ENCODE measurements around the gene TMEM258. TPM values are rescaled to one million over a fixed set of nuclear protein-coding genes. Genes with fewer than 3 reads are reported as not detected.
A peak's percentile ranks its signal among the peaks of the same experiment; 100 is the strongest.

Gene TMEM258
- total and polyA plus RNA-seq, 3 experiments from 2014 or later: 148 to 258 (median 152) TPM

DNA sequence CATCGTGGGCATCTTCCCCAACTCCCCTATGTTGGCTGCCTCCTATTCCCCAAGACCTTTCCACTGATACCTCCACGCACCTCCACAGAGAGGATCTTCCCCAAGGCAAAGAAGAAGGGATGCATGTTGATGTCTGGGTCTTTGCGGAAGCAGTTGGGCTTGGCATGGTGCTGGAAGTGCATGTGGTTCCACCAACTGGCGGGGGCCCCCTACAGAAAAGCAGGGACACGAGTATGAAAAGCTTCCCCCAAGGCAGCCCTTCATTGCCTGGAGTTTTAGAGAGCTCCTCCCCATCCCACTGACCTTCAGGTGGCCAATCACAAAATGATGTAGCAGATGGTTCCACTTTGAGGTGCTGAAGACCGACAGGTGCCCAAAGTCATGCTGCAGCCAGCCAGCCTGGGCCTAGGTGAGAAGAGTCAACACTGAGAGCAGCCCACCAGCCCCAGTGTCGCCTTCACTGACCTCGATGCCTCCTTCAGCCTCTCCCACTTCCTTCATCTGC lies 18.3 kb upstream of the TMEM258 start:
- H3K27me3 Mint-ChIP-seq: peaks cover 10 to 25% of the 10 kb centered on the region in 2 donors
- H3K36me3 Mint-ChIP-seq: no peaks in the 10 kb centered on the region
- Histone ChIP-seq H3K27ac (ENCODE audit: low read depth, low read length) (no peak overlapping the region), H3K27me3 (ENCODE audit: insufficient read depth, low read length, poor library complexity, severe bottlenecking) (peaks cover 3% of the 10 kb centered on the region), H3K4me3 (ENCODE audit: low read length) (no peak overlapping the region), H3K4me1 (ENCODE audit: insufficient read depth, low read length) (peaks cover 5% of the 10 kb centered on the region), H3K36me3 (ENCODE audit: insufficient read depth, low read length) (no peaks in the 10 kb centered on the region), H3K9me3 (ENCODE audit: low read length) (no peaks in the 10 kb centered on the region)
- no peak overlapping the region for H3K4me3 Mint-ChIP-seq
- no peaks in the 10 kb centered on the region for H3K9me3 Mint-ChIP-seq
- ChIA-PET CTCF (interaction anchor here (2.6 kb wide), 1 partner anchor 13 kb away, joined by 12 read pairs; no protein-coding TSS in a partner anchor), POLR2A (no interaction called here)
- no peak for DNase-seq
- H3K27ac Mint-ChIP-seq: no peak overlapping the region
- peaks cover 6 to 11% (median 6%) of the 10 kb centered on the region in 3 donors for H3K4me1 Mint-ChIP-seq

DNA sequence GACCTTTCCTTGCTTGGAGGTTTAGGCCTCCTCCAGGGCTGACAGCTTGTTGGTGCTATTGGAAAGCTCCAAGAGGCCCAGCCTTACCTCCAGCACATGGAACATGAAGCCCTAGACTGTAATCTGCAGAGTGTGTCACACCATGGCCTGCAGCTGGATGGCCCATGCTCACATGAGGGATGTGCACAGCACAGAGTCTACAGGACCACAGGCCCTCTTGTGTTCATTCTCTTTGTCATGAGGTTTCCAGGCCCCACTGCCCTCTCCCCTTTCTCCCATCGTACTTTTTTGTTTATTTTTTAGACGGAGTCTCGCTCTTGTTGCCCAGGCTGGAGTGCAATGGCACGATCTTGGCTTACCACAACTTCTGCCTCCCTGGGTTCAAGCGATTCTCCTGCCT lies 14.4 kb upstream of the TMEM258 start:
- Mint-ChIP-seq H3K9me3 (no peaks in the 10 kb centered on the region), H3K36me3 (no peaks in the 10 kb centered on the region), H3K4me1 (no peaks in the 10 kb centered on the region), H3K27me3 (peaks cover 0 to 2% of the 10 kb centered on the region in 2 donors), H3K27ac (no peak overlapping the region), H3K4me3 (no peak overlapping the region)
- ChIA-PET POLR2A (no interaction called here), CTCF (interaction anchor here (1.4 to 3.7 kb wide), 2 partner anchors 9 to 275 kb away, joined by 5 to 14 read pairs; no protein-coding TSS in a partner anchor)
- Histone ChIP-seq H3K27ac (ENCODE audit: low read depth, low read length) (no peak overlapping the region), H3K36me3 (ENCODE audit: insufficient read depth, low read length) (no peaks in the 10 kb centered on the region), H3K4me3 (ENCODE audit: low read length) (no peak overlapping the region), H3K9me3 (ENCODE audit: low read length) (no peaks in the 10 kb centered on the region), H3K4me1 (ENCODE audit: insufficient read depth, low read length) (no peaks in the 10 kb centered on the region), H3K27me3 (ENCODE audit: insufficient read depth, low read length, poor library complexity, severe bottlenecking) (no peaks in the 10 kb centered on the region)
- DNase-seq: no peak

DNA sequence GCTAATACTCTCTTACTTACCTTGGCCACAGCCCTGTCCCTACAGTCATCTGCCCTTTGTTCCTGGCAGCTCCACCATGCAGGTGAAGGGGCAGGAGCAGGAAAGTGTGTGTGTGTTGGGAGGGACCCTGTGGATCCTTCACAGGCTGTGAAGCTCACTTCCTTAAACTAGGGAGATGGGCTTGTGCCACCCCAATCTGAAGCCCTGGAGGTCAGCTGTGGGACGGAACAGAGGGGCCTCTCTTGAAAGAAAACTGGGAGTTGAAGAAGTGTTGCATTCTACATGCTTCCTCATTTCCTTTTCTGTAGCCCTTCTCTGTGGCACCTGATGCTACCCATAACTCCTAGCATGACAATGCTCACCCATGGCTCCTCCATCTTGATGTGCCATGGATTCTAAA lies 12.7 kb upstream of the TMEM258 start:
- Mint-ChIP-seq H3K4me1 (no peaks in the 10 kb centered on the region), H3K27ac (no peak overlapping the region), H3K4me3 (no peak overlapping the region), H3K9me3 (no peaks in the 10 kb centered on the region), H3K27me3 (no peaks in the 10 kb centered on the region), H3K36me3 (peaks cover 0 to 4% (median 0%) of the 10 kb centered on the region in 3 donors)
- ChIA-PET CTCF (interaction anchor here (1.1 to 3.7 kb wide), 3 partner anchors 7 to 303 kb away, joined by 3 to 14 read pairs (median 4); no protein-coding TSS in a partner anchor), POLR2A (no interaction called here)
- Histone ChIP-seq H3K4me1 (ENCODE audit: insufficient read depth, low read length) (no peaks in the 10 kb centered on the region), H3K27ac (ENCODE audit: low read depth, low read length) (no peak overlapping the region), H3K27me3 (ENCODE audit: insufficient read depth, low read length, poor library complexity, severe bottlenecking) (no peaks in the 10 kb centered on the region), H3K4me3 (ENCODE audit: low read length) (no peak overlapping the region), H3K36me3 (ENCODE audit: insufficient read depth, low read length) (no peaks in the 10 kb centered on the region), H3K9me3 (ENCODE audit: low read length) (no peaks in the 10 kb centered on the region)
- no peak for DNase-seq

DNA sequence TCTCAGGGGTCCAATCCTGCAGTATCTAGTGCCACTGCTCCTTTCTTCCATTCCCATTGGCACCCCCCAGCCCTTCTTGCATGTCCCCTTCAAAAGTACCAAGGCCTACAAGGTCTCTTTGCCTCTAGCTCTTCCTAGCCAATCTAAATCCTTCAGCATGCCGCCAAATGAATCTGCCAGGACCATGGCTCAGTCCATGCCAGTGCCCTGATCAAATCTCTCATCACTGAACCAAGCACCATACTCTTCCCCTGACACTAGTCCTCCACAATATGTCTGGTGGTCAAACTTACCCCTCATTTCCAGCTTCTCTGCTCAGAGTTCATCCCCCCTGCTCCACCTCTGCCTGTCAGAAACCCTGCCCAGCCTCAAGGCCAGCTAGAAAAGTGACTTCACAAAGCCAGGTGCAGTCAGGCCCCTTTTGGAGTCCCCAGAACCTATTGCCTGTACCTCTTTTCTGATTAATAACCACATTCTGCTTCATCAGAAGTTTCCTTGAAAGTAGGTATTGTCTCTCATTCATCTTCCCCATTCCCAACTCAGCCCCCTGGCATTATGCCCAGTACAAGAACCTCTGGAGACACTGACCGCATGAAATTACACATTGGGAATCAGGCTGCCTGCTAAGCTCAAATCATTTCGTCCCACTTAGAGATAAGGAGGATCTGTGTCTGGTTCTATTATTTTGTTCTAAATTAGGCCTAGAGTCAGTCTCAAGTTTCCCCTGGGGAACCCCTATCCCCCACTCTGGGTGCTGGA lies 11.7 kb upstream of the TMEM258 start:
- H3K27me3 Mint-ChIP-seq: no peaks in the 10 kb centered on the region
- Histone ChIP-seq H3K36me3 (ENCODE audit: insufficient read depth, low read length) (no peaks in the 10 kb centered on the region), H3K27me3 (ENCODE audit: insufficient read depth, low read length, poor library complexity, severe bottlenecking) (no peaks in the 10 kb centered on the region), H3K9me3 (ENCODE audit: low read length) (no peaks in the 10 kb centered on the region), H3K4me3 (ENCODE audit: low read length) (no peak overlapping the region), H3K4me1 (ENCODE audit: insufficient read depth, low read length) (no peaks in the 10 kb centered on the region), H3K27ac (ENCODE audit: low read depth, low read length) (no peak overlapping the region)
- no peaks in the 10 kb centered on the region for H3K4me1 Mint-ChIP-seq
- CTCF ChIA-PET: interaction anchor here (1.5 kb wide), 1 partner anchor 144 kb away, joined by 3 read pairs; no protein-coding TSS in a partner anchor
- DNase-seq: no peak
- H3K36me3 Mint-ChIP-seq: peaks cover 0 to 4% (median 0%) of the 10 kb centered on the region in 3 donors
- POLR2A ChIA-PET: no interaction called here
- H3K9me3 Mint-ChIP-seq: no peaks in the 10 kb centered on the region
- H3K4me3 Mint-ChIP-seq: no peak overlapping the region
- peak overlapping the region in 2 of 8 donors; percentile 21 to 55 for H3K27ac Mint-ChIP-seq

DNA sequence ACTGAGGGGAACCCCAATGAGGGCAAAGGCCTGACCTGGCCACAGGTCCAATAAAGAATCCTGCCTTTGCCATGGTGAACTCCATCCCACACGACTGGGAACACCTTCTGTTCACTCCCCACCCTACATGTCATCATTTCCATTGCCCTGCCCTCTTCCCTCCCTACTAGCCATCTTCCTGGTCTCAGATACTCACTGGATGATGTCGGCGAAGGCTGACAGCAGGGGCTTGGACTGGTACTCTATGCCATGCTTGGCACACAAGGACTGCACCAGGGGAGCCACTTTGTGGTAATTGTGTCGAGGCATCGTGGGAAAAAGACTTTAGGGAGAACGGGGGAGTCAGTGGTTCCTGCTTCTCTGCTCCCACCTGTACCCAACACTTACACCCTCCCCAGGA lies 10.2 kb upstream of the TMEM258 start:
- POLR2A ChIA-PET: no interaction called here
- CTCF ChIA-PET: interaction anchor here (1.9 to 3.0 kb wide), 2 partner anchors 13 to 279 kb away, joined by 6 to 11 read pairs; partner anchors contain the start of gene FADS1
- H3K4me3 Mint-ChIP-seq: no peak overlapping the region

DNA sequence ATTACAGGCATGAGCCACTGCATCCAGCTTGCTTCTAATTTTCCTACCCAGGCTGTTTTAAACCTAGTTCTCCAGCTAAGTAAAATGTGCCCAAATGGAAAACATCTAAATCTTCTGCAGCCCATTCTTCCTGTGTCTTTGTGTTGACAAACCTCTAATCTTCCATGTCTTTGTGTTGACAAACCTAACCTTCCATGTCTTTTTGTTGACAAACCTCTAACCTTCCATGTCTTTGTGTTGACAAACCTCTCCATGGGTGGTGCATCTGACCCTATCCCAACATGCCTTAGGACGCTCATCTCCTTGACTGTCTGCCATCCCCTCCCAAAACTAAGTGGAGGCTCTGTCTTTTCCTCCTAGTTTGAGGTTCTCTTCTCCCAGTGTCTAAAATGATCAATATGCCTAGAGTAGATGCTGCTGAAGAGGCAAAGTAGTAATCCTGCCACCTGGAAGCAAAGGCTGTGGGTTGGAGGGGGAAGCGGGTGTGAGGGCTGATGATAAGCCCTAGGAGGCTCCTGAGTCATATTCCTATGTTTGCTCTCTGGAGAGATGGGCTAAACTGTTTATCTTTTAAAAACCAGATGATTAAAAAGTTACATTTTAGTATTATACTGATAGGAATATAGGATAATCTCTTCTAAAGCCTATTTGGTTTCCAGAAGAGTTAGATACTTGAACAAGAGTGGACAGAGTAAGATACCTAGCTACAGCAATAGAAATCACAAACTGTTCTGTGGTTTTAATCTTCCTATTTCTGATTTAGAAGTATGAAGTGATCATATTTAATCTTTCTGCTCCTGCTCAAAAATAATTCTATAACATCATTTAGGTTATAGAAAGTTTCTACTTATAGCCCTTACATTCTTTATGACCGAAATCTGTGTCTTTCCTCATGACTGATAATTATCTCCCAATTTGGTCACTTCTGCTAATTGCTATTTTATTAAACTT lies 8.2 kb upstream of the TMEM258 start:
- Histone ChIP-seq H3K4me1 (ENCODE audit: insufficient read depth, low read length) (no peaks in the 10 kb centered on the region), H3K27ac (ENCODE audit: low read depth, low read length) (no peak overlapping the region), H3K4me3 (ENCODE audit: low read length) (no peak overlapping the region), H3K36me3 (ENCODE audit: insufficient read depth, low read length) (peaks cover under 1% of the 10 kb centered on the region), H3K9me3 (ENCODE audit: low read length) (no peaks in the 10 kb centered on the region), H3K27me3 (ENCODE audit: insufficient read depth, low read length, poor library complexity, severe bottlenecking) (no peaks in the 10 kb centered on the region)
- CTCF ChIA-PET: interaction anchor here (3.0 to 5.2 kb wide), 3 partner anchors 15 to 308 kb away, joined by 11 to 68 read pairs (median 31); partner anchors contain the start of gene FADS1
- Mint-ChIP-seq H3K4me1 (peaks cover 5 to 10% (median 5%) of the 10 kb centered on the region in 3 donors), H3K9me3 (no peaks in the 10 kb centered on the region), H3K4me3 (no peak overlapping the region), H3K27ac (peak overlapping the region in 2 of 8 donors; percentile 11 to 75), H3K27me3 (no peaks in the 10 kb centered on the region), H3K36me3 (peaks cover 0 to 13% (median 4%) of the 10 kb centered on the region in 3 donors)
- DNase-seq: no peak
- POLR2A ChIA-PET: no interaction called here

More for the DNA sequence above, 10.2 kb upstream of the TMEM258 start:
- Histone ChIP-seq H3K4me1 (ENCODE audit: insufficient read depth, low read length) (no peaks in the 10 kb centered on the region), H3K27me3 (ENCODE audit: insufficient read depth, low read length, poor library complexity, severe bottlenecking) (no peaks in the 10 kb centered on the region), H3K9me3 (ENCODE audit: low read length) (no peaks in the 10 kb centered on the region), H3K36me3 (ENCODE audit: insufficient read depth, low read length) (no peaks in the 10 kb centered on the region), H3K4me3 (ENCODE audit: low read length) (no peak overlapping the region), H3K27ac (ENCODE audit: low read depth, low read length) (no peak overlapping the region)
- H3K4me1 Mint-ChIP-seq: peaks cover 0 to 3% (median 0%) of the 10 kb centered on the region in 3 donors
- DNase-seq: no peak
- no peaks in the 10 kb centered on the region for H3K27me3 Mint-ChIP-seq
- H3K36me3 Mint-ChIP-seq: peaks cover 0 to 4% (median 0%) of the 10 kb centered on the region in 3 donors
- peak overlapping the region in 1 of 8 donors; percentile 54 for H3K27ac Mint-ChIP-seq
- no peaks in the 10 kb centered on the region for H3K9me3 Mint-ChIP-seq

DNA sequence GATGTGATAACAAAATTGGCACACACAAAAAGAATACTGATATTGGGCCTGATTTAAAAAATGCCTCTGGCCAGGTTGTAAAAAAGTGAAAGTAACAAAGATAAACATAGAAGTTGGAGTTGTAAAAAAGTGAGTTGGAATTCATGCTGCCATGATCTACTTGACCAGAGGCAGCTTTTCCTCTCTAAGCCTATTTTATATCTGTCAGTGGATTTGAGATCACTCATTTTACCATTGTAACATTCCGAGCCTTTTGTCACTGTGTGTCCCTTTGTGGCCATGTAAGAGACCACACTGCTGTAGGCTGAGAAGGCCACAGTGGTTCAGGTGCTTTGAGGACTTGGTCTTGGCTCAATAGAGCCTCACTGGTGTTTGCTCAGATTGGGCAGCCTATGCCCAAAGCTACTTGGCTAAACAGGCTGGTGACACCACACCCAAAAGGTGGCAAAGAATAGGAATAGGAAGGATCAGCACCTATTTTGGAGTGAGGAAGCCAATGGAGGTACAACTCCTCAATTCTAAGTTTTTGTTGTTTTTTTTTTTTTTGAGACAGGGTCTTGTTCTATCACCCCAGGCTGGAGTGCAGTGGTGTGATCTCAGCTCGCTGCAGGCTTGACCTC lies 7.4 kb upstream of the TMEM258 start:
- Mint-ChIP-seq H3K27me3 (no peaks in the 10 kb centered on the region), H3K4me1 (peaks cover 5 to 10% (median 5%) of the 10 kb centered on the region in 3 donors), H3K36me3 (peaks cover 0 to 15% (median 4%) of the 10 kb centered on the region in 3 donors), H3K4me3 (no peak overlapping the region), H3K27ac (peak overlapping the region in 3 of 8 donors; percentile 17 to 73 (median 66)), H3K9me3 (no peaks in the 10 kb centered on the region)
- H3K4me1 ChIP-seq (ENCODE audit: insufficient read depth, low read length): no peaks in the 10 kb centered on the region
- CTCF ChIA-PET: interaction anchor here (4.5 to 5.2 kb wide), 3 partner anchors 16 to 308 kb away, joined by 31 to 68 read pairs (median 62); partner anchors contain the start of gene FADS1
- no peaks in the 10 kb centered on the region for H3K27me3 ChIP-seq (ENCODE audit: insufficient read depth, low read length, poor library complexity, severe bottlenecking)
- H3K4me3 ChIP-seq (ENCODE audit: low read length): no peak overlapping the region
- peaks cover 6% of the 10 kb centered on the region for H3K36me3 ChIP-seq (ENCODE audit: insufficient read depth, low read length)
- POLR2A ChIA-PET: no interaction called here
- no peak for DNase-seq
- H3K9me3 ChIP-seq (ENCODE audit: low read length): no peaks in the 10 kb centered on the region
- H3K27ac ChIP-seq (ENCODE audit: low read depth, low read length): no peak overlapping the region
